ENCODE data around the gene C1QL2. TPM values are rescaled to one million over a fixed set of nuclear protein-coding genes. Genes with fewer than 3 reads are reported as not detected.

C1QL2 gene
- polyA plus RNA-seq, 4 donors, result not detected

- no peak for DNase-seq (ENCODE audit: low read depth in 4 of 4, low spot score in 2 of 4)
These were observed 10.5 kb downstream of the C1QL2 start for GRCh38 chr2:119147776-119148715.

DNA sequence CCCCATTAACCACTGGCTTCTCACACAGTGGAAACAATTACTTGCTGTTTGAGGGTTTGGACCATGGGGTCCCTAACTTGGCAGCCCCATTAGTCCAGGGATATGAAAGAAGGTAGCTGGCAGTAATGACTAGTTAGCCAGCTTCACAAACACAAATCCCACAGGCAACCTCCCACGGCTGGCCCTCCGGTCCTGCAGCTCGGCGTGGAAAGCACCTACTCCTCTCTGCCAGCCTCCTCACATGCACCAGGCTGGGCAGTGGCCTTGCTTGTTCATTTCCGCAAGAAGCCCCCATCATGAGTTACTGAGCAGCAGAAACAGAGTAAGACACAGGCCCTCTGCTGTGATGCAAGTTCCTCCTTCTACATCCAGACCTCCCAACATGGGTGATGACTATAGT lies 13.7 kb downstream of the C1QL2 start:
- DNase-seq (ENCODE audit: low read depth in 4 of 4, low spot score in 2 of 4), result no peak

GRCh38 chr2:119142824-119143223 lies 15.7 kb downstream of the C1QL2 start:
- no peak for DNase-seq (ENCODE audit: low read depth in 4 of 4, low spot score in 2 of 4)

DNA sequence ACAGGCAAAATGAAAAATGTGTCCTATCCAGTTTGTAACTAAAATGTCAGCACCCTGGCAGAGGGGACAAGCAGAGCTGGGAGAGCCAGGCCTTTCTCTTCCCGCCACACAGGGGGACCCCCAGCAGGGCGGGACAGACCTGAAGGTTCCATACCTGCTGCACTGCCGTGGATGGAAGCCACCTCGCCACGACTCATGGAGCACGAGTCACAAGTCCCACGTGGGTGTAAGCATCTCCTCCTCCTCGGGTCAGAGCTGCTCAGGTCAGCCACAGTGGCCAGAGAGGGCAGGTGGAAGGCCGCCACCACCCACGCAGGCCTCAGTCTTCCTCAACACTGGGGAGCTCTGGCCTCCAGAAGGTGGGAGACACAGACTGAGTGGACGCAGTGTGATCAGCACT lies 21.0 kb downstream of the C1QL2 start:
- no peak for DNase-seq (ENCODE audit: low read depth in 4 of 4, low spot score in 2 of 4)

DNA sequence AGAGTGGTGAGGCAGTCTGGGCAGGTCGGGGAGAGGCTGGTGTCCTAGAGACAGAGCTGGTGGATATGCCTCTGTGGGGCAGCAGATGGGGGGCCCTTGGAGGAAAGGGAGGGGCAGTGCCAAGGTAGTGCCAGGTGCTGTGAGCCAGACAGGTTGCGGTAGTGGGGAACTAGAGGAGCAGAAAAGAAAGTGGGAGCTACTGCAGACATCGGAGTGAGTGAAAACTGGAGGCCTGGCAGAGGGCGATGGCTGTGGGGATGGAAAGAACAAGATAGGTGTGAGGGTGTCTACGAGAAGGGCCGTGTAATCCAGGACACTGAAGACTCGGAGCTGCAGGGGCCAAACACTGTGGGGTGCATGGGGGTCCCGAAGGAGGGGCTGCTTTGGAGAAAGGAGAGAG lies 21.7 kb downstream of the C1QL2 start:
- no peak for DNase-seq (ENCODE audit: low read depth in 4 of 4, low spot score in 2 of 4)

DNA sequence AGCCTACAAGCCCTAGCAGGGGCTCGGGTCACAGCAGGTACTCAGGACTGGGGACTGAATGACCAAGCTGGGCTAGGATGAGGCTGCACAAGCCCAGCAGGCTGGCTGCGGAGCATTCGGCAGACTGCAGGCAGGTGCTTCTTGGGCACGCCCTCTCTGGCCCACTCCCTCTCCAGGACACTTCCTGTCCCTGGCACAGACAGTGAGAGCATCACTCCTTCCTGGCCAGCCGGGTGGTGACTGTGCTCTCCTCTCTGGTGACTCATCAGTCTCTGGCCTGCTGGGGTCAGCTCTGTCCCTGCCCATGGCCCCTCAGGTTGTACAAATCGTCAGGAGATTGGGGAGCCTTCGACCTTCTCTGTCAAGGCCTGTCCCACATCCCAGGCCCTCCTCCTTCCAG lies 22.5 kb downstream of the C1QL2 start:
- no peak for DNase-seq (ENCODE audit: low read depth in 4 of 4, low spot score in 2 of 4)

DNA sequence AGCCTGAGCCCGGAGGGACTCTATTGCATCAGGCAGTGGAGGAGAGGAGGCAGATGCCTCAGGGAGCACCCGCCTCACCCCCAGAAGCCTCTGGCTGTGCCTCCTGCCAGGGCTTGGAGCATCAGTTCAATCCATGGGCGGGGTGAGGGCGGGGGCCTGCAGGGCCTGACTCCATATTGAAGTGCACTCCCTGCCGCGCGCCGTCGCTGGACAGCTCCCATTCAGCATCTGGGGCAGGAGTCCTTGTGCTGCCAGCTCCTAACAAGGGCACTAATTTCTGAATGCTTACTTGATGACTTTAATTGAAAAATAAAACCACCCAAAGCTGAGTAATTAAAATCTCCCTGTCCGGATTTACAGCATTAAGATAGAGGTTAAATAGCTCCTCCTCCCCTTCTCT lies 23.8 kb downstream of the C1QL2 start:
- DNase-seq (ENCODE audit: low read depth in 4 of 4, low spot score in 2 of 4), result no peak

DNA sequence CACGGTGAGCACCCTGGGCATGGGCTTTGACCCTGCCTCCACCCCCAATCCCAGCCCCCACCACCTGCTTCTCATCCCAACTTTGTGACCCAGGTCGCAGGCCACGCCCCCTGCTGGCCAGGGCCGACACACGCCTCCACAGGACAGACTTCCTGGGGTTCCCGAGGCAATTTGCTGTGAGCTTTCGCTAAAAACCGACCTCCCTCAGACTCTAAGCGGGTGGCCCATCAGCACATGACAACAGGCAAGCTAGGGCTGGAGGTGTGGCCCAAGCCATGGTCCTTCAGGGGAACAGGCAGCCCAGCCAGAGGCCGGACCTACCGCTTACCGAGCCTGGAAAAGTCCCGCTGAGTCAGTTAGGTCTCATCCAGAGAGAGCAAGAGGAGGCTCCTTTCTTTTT lies 31.9 kb downstream of the C1QL2 start:
- no peak for DNase-seq (ENCODE audit: low read depth in 4 of 4, low spot score in 2 of 4)

GRCh38 chr2:119123389-119123788 lies 35.2 kb downstream of the C1QL2 start:
- DNase-seq (ENCODE audit: low read depth in 4 of 4, low spot score in 2 of 4), result no peak

GRCh38 chr2:119122663-119123062 lies 35.9 kb downstream of the C1QL2 start:
- DNase-seq (ENCODE audit: low read depth in 4 of 4, low spot score in 2 of 4), result no peak

GRCh38 chr2:119119999-119120756 lies 38.4 kb downstream of the C1QL2 start:
- no peak for DNase-seq (ENCODE audit: low read depth in 4 of 4, low spot score in 2 of 4)

- DNase-seq (ENCODE audit: low read depth in 4 of 4, low spot score in 2 of 4), result no peak
These were observed 39.3 kb downstream of the C1QL2 start for GRCh38 chr2:119119076-119119785.

DNA sequence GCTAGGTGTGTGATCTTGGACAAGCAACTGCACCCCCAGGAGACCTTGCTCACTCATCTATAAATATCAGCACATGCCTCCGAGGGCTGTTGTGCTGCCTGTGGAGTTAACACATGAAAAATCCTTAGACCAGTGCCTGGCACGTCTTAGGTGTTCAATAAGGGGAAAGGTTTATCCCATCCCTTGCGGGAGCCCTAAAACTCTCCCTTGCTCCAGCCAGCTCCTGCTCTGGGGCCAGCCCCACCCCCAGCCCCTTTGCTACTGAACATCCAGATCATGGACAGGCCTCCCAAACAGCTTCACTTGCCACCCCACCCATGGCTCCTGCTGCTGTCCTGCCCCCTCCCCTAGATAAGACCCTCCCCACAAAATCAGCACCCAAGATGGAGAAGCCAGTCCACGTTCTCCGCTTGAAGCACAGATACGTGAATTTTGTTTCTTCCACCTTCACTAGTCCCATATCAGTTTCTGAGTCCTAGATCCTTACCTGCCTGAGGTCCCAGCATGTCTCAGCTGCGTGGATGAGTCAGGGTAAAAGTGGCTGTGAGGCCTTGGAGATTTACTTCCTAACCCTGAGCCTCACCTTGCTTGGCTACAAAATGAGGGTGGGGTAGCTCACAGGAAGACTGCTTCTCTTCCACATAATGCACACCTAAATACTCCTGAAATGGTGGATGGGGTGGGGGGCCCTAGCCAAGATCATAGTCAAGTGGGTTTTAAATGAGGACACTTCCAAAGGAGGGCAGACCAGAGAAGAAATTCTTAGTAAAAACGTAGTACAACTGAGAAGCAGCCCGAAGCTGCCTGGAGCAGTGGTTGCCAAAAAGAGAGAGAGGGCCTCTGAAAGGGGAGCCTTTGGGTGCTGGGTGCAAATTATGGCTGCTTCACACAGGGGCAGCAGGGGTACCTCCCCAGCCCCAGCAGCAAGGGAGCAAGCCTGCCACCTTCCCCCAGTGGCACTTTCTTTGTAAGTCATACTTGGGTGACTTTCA lies 40.4 kb downstream of the C1QL2 start:
- DNase-seq (ENCODE audit: low read depth in 4 of 4, low spot score in 2 of 4), result no peak

DNA sequence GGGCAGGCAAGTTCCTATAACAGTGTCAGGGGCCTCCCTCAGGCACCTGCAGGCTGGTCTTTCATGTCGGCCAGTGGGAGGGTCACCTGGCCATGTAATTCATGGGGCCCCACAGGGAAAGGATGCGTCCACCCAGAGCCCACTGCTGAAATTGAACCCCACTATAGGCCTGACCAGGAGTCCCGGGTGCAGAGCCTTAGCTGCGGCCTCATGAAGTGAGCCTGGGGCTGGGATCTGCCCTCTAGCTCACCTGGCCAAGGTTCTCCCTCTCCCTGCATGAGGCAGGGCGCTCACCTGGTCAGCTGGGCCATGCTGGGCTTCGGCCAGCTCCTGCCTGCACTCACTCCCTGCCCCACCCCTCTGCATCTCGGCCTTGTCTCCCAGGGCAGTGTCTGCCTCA lies 41.1 kb downstream of the C1QL2 start:
- no peak for DNase-seq (ENCODE audit: low read depth in 4 of 4, low spot score in 2 of 4)

DNA sequence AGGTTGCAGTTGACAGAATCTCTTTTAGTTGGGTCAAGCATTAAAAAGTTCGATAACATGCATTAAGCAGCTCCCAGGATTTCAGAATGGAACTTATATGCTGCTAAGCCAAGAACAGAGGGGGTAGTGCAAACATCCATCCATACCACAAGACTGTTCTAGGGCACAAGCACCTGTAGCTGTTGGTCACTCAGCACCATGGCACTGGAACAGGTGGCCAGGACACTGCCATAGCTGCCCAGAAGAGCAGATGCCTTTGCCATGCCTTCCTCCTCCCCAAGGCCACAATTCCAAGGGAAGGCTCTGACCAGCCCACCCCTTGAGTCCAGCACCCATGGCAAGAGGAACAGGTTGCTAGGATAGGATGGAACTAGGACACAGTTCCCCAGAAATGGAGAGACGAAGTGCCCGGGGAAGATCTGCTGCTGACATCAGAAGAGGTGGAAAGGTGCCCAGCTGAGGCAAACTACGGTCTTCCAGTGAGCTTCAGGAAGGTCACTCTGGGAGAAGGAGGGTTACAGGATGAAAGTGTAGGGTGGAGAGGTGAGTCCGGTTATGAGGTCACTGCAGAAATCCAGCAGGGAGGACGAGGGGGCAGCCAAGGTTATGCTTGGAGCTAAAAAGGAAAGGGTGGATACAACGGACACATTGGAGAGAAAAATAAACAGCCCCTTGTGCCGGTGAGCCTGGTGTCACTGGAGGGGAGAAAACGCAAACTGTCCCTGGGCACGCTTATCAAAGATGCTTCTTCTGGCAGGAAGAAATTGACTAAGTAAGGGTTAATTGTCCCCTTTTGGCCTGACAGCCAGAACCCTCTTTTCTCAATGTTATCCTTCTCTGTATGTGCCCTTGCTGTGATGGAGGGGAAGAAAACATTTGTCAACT lies 41.9 kb downstream of the C1QL2 start:
- DNase-seq (ENCODE audit: low read depth in 4 of 4, low spot score in 2 of 4), result no peak

GRCh38 chr2:119114266-119114665 lies 44.3 kb downstream of the C1QL2 start:
- DNase-seq (ENCODE audit: low read depth in 4 of 4, low spot score in 2 of 4), result no peak

DNA sequence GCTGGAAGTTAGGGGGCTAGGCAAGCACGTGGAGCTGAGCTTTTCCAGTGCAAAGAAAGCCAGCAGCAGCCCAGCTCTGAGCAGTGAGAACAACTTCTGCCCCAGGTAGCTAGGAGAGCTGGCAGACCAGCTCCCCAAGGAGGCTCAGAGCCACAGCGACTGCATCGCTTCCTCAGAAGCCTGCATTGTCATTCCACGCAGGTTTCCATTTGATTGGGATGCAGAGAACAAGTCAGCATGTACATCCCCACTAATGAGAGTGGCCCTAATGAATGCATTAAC lies 45.1 kb downstream of the C1QL2 start:
- no peak for DNase-seq (ENCODE audit: low read depth in 4 of 4, low spot score in 2 of 4)

- DNase-seq (ENCODE audit: low read depth in 4 of 4, low spot score in 2 of 4), result no peak
These were observed 45.6 kb downstream of the C1QL2 start for GRCh38 chr2:119112770-119113488.

- no peak for DNase-seq (ENCODE audit: low read depth in 4 of 4, low spot score in 2 of 4)
These were observed 46.3 kb downstream of the C1QL2 start for GRCh38 chr2:119112230-119112629.
